HepG2 (cell line): ENCODE data around the gene STRN4. TPM values are rescaled to one million over a fixed set of nuclear protein-coding genes. Genes with fewer than 3 reads are reported as not detected.
A peak's percentile ranks its signal among the peaks of the same experiment; 100 is the strongest.
"Not testable (repeated sequence)": the region's sequence is repeated elsewhere in the genome, so short reads cannot be mapped to it uniquely, and the experiment has no call there.

ENCODE experiments used
- ATAC-seq: fragments of 200-7000 bp; cut with Tn5 transposase; 3 replicates; pipeline ENCODE4 v1.9.1; 2020; ENCODE audit warnings: mild to moderate bottlenecking, moderate library complexity
- BruUV-seq: library from RNA; stranded (reverse); fragments of 400-500 nt; replicated peaks from 2 replicates; lab custom pipeline; 2021; lab: Mats Ljungman, UMichigan
- CTCF ChIA-PET: fragments of 300-600 bp; formaldehyde crosslinking; extraction: SDS; loops from one replicate; lab custom pipeline; 2021; ENCODE audit warnings: low total read pairs, inconsistent platforms, low intra/inter-chr PET ratio; lab: Yijun Ruan, JAX
- POLR2A ChIA-PET: fragments of 350-600 bp; sonication (Branson Sonifier 250); formaldehyde crosslinking; loops from one replicate; lab custom pipeline; 2020; ENCODE audit warnings: antibody characterized with exemption, inconsistent platforms; lab: Yijun Ruan, JAX
- DNase-seq: peaks from one replicate; pipeline ENCODE4 v3.0.0-alpha.2; 2015; ENCODE audit warnings: low spot score
- FAIRE-seq: peaks from 3 replicates; lab custom pipeline; 2011; peaks lifted over from hg19 to GRCh38; lab: Jason Lieb, UNC
- H2AFZ ChIP-seq: one replicate; pipeline ENCODE4 v1.6.1; 2011; ENCODE audit warnings: low read length, inconsistent platforms
- H3K27ac ChIP-seq: fragments of 300-600 bp; 3 replicates; pipeline ENCODE4 v1.8.0; 2011; ENCODE audit warnings: mixed run types, mild to moderate bottlenecking, mixed read lengths, low read length, inconsistent platforms; ENCODE audit not compliant: insufficient read depth; ENCODE audit errors: extremely low read length
- H3K27me3 ChIP-seq, 2 experiments: fragments of 200-600 bp in 1 of 2; 2 replicates in 1 of 2; 3 replicates in 1 of 2; pipeline versions ENCODE4 v1.6.0 to v1.8.0; 2011; ENCODE audit warnings: low read length in 2 of 2, mild to moderate bottlenecking in 2 of 2, moderate library complexity in 2 of 2, inconsistent platforms in 1 of 2; ENCODE audit not compliant: insufficient read depth in 2 of 2, control insufficient read depth in 1 of 2
- H3K36me3 ChIP-seq, 2 experiments: fragments of 200-600 bp in 1 of 2; replicated peaks in 1 of 2; 2 replicates in 1 of 2; 3 replicates in 1 of 2; pipeline versions ENCODE4 v1.5.1 to v1.8.0; 2011; ENCODE audit warnings: low read length in 2 of 2, inconsistent platforms in 1 of 2; ENCODE audit not compliant: insufficient read depth in 2 of 2, control insufficient read depth in 1 of 2
- H3K4me1 ChIP-seq: 2 replicates; pipeline ENCODE4 v1.5.1; 2012; ENCODE audit warnings: low read length, inconsistent platforms; ENCODE audit not compliant: insufficient read depth
- H3K4me2 ChIP-seq: 2 replicates; pipeline ENCODE4 v1.6.0; 2011; ENCODE audit warnings: low read depth, low read length, inconsistent platforms
- H3K4me3 ChIP-seq, 3 experiments: fragments of 200-600 bp in 1 of 3; sonication (generic), shearing (Covaris generic) in 1 of 3; replicated peaks in 1 of 3; 2 replicates each; pipeline ENCODE4 v1.5.1; 2011 to 2016; ENCODE audit warnings: low read length in 3 of 3, inconsistent platforms in 2 of 3, low read depth in 2 of 3, mild to moderate bottlenecking in 2 of 3, control low read depth in 1 of 3, mixed read lengths in 1 of 3; ENCODE audit not compliant: insufficient read depth in 1 of 3
- H3K79me2 ChIP-seq: one replicate; pipeline ENCODE4 v1.6.1; 2011; ENCODE audit warnings: low read length, inconsistent platforms; ENCODE audit not compliant: insufficient read depth
- H3K9ac ChIP-seq: 2 replicates; pipeline ENCODE4 v1.6.0; 2011; ENCODE audit warnings: mild to moderate bottlenecking, low read depth, low read length, inconsistent platforms; ENCODE audit not compliant: insufficient read depth
- H3K9me3 ChIP-seq: 2 replicates; pipeline ENCODE4 v1.5.1; 2012; ENCODE audit warnings: mild to moderate bottlenecking, low read length
- H4K20me1 ChIP-seq: 2 replicates; pipeline ENCODE4 v1.6.0; 2011; ENCODE audit warnings: inconsistent platforms, mild to moderate bottlenecking, low read length, moderate library complexity; ENCODE audit not compliant: insufficient read depth
- EP300 ChIP-seq, 3 experiments: sonication (generic) in 1 of 3; formaldehyde crosslinking in 1 of 3; IDR thresholded peaks; 2 replicates each; pipeline versions ENCODE4 v1.5.1 to v1.6.1; 2011 to 2020; ENCODE audit warnings: low read depth in 2 of 3, low read length in 2 of 3, borderline replicate concordance in 1 of 3, improper control_type of control experiment in 1 of 3, mild to moderate bottlenecking in 1 of 3, missing genetic modification reagents in 1 of 3, moderate library complexity in 1 of 3
- FOXA1 ChIP-seq, 2 experiments: fragments of 450-650 bp in 1 of 2; sonication (generic) in 1 of 2; formaldehyde crosslinking in 1 of 2; IDR thresholded peaks; 2 replicates each; pipeline versions ENCODE4 v1.4.0 to v1.6.1; 2016 to 2020; ENCODE audit warnings: missing genetic modification reagents in 1 of 2
- KDM1A ChIP-seq: IDR thresholded peaks from 2 replicates; pipeline ENCODE4 v1.6.1; 2016; ENCODE audit warnings: missing compliant biosample characterization
- KDM2A ChIP-seq: sonication (generic); formaldehyde crosslinking; IDR thresholded peaks from 2 replicates; pipeline ENCODE4 v1.4.0; 2020; ENCODE audit warnings: low read depth, missing genetic modification reagents, borderline replicate concordance
- MBD4 ChIP-seq: IDR thresholded peaks from 2 replicates; pipeline ENCODE4 v1.6.1; 2012; ENCODE audit warnings: low read length, inconsistent platforms, borderline replicate concordance
- NCOR1 ChIP-seq: fragments of 200-600 bp; sonication (generic); IDR thresholded peaks from 2 replicates; pipeline ENCODE4 v1.7.0; 2017; ENCODE audit warnings: antibody characterized with exemption, low read length, borderline replicate concordance
- RAD51 ChIP-seq: fragments of 450-650 bp; IDR thresholded peaks from 2 replicates; pipeline ENCODE4 v1.6.1; 2016; ENCODE audit warnings: borderline replicate concordance
- SMYD3 ChIP-seq: sonication (generic); formaldehyde crosslinking; IDR thresholded peaks from 2 replicates; pipeline ENCODE4 v1.8.1; 2023; ENCODE audit warnings: mild to moderate bottlenecking, missing genetic modification reagents
- ZFP36L2 ChIP-seq: sonication (generic); formaldehyde crosslinking; IDR thresholded peaks from 2 replicates; pipeline ENCODE4 v1.4.0; 2020; ENCODE audit warnings: missing genetic modification reagents
- ZNF280B ChIP-seq: sonication (generic); formaldehyde crosslinking; IDR thresholded peaks from 2 replicates; pipeline ENCODE4 v1.5.0; 2020; ENCODE audit warnings: missing genetic modification reagents, mild to moderate bottlenecking, borderline replicate concordance
- ZNF33A ChIP-seq: sonication (generic); formaldehyde crosslinking; IDR thresholded peaks from 2 replicates; pipeline ENCODE4 v1.5.1; 2020; ENCODE audit warnings: missing genetic modification reagents, mild to moderate bottlenecking, moderate library complexity, borderline replicate concordance
- ZNF788 ChIP-seq: sonication (generic); formaldehyde crosslinking; IDR thresholded peaks from 2 replicates; pipeline ENCODE4 v1.5.0; 2020; ENCODE audit warnings: mild to moderate bottlenecking, missing genetic modification reagents, borderline replicate concordance
- whole genome bisulfite sequencing: methylation state at CpG from one replicate; pipeline ENCODE4 v1.1.6; 2017; ENCODE audit warnings: low lambda C conversion rate; 5-methylcytosine and 5-hydroxymethylcytosine counted together
- in situ Hi-C: cut with HindIII; loops from 2 replicates; pipeline ENCODE4 v1.10.0; 2017; ENCODE audit warnings: low pct_unique_long_range_greater_than_20kb; ENCODE audit not compliant: extremely low pct_ligation_motif_present
- intact Hi-C: fragments of 100-400 bp; cut with micrococcal nuclease; formaldehyde crosslinking; loops from one replicate; pipeline ENCODE4 v1.10.0; 2022; ENCODE audit not compliant: unreplicated experiment
- polyA plus RNA-seq, 8 experiments: library from polyadenylated mRNA; depleted of rRNA in 3 of 8; stranded (reverse) in 7 of 8; unstranded in 1 of 8; fragments of >200 nt; fragmentation: Illumina TruSeq in 4 of 8; extraction: Trizol in 4 of 8; gene quantifications; 2 replicates each; pipeline versions ENCODE4 v1.2.1 to v1.2.3, GENCODE V29; 2011 to 2016; ENCODE audit warnings: low read depth in 4 of 8, missing spikeins in 1 of 8, mixed read lengths in 1 of 8; ENCODE audit not compliant: insufficient read depth in 1 of 8
- total RNA-seq, 5 experiments: library from RNA; depleted of rRNA; stranded (reverse); fragments of >200 nt; fragmentation: Illumina TruSeq; extraction: Trizol; gene quantifications; 2 replicates each; pipeline ENCODE4 v1.2.3, GENCODE V29; 2016; ENCODE audit warnings: low read depth in 1 of 5
- TF ChIP-seq, protein P1 (sequence below): sonication (generic); formaldehyde crosslinking; IDR thresholded peaks from 2 replicates; pipeline ENCODE4 v1.5.1; 2020; ENCODE audit warnings: missing genetic modification reagents, mild to moderate bottlenecking, borderline replicate concordance

The STRN4 gene
- total and polyA plus RNA-seq, 2 of the 13 experiments (the other 11 are each of a cell fraction or from before 2014, with no cell fraction given) = 43.1 to 57.3 TPM

DNA sequence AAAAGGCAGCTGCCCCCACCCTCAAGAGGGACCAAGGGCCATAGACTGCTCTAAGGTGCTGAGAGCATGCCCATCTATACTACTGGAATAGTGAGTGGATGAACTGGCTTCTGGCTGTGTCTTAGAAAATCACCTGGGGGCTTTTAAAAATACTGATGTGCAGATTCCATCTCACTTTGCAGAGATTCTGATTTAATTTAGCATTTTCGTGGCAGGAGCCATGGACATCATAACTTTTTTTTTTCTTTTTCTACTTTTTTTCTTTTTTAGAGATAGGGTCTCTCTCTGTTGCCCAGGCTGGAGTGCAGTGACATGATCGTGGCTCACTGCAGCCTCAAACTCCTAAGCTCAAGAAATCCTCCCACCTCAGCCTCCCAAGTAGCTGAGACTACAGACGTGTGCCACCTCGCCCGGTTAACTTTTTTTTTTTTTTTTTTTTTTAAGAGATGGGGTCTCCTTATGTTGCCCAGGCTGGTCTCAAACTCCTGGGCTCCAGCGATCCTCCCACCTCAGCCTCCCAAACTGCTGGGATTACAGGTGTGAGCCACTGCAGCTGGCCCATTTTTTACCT is 33.4 kb downstream of the STRN4 start:
- in situ Hi-C loops, H3K4me3 ChIP-seq, CTCF ChIA-PET, H2AFZ ChIP-seq, FAIRE-seq, BruUV-seq, H3K9me3 ChIP-seq, H3K9ac ChIP-seq, H3K4me2 ChIP-seq, H3K27me3 ChIP-seq, H4K20me1 ChIP-seq, DNase-seq, H3K36me3 ChIP-seq, ATAC-seq, intact Hi-C loops: not testable (repeated sequence)
- Histone ChIP-seq H3K4me1 (peaks cover 12% of the 10 kb centered on the region), H3K27ac (peak overlapping the region; percentile 35), H3K79me2 (peaks cover 20% of the 10 kb centered on the region)
- POLR2A ChIA-PET = interaction anchor here (2.1 kb wide), 1 partner anchor 110 kb away, joined by 5 read pairs; no protein-coding TSS in a partner anchor
- WGBS = 91% methylated on average over 6 of the region's 6 CpGs

DNA sequence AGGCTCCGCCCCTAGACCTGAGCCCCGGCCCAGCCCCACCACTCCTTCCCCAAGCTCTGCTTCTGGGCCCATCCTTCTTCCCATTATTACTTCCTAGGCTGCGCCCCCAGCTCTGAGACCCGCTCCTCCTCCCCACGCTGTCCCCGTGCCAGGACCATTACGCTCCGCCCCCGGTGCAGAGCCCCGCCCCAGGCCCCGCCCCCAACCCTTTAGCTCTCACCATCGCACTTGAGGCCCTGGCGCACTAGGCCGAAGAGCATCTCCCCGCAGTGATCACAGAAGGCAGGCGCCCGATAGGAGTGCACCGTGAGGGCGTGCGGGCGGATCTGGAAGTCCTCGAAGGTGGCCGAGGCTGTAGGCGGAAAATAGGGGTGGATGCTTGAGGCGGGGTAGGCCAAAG is 35.6 kb downstream of the STRN4 start:
- DNase-seq = no peak
- Histone ChIP-seq H3K36me3 (peaks cover 2 to 10% of the 10 kb centered on the region in 2 experiments; a peak in 4 of 5 replicates), H3K4me3 (no peak overlapping the region), H3K9ac (no peak overlapping the region), H3K9me3 (no peaks in the 10 kb centered on the region), H3K4me2 (no peak overlapping the region), H3K79me2 (peaks cover 11% of the 10 kb centered on the region), H3K27me3 (no peaks in the 10 kb centered on the region; a peak in 1 of 5 replicates), H3K27ac (no peak overlapping the region), H3K4me1 (peaks cover 8% of the 10 kb centered on the region; the same call in 1 of the 2 replicates), H2AFZ (no peak overlapping the region), H4K20me1 (no peaks in the 10 kb centered on the region; the same call in 1 of the 2 replicates)
- FAIRE-seq = no peak
- POLR2A ChIA-PET = no interaction called here
- CTCF ChIA-PET = no interaction called here
- WGBS = 97% methylated on average over 25 of the region's 25 CpGs
- intact Hi-C loops = no loop called here
- in situ Hi-C loops = no loop called here
- ATAC-seq = no peak
- BruUV-seq = no TSS peak
- TF ChIP-seq KDM1A = no peak
- TF ChIP-seq MBD4 = no peak
- no peak for TF ChIP-seq ZFP36L2 (CRISPR knock-in tag)
- no peak for TF ChIP-seq EP300 (IDR thresholded peaks at IDR 0.05; ENCODE audit: low read depth in 2 of 2, low read length in 2 of 2)
- TF ChIP-seq EP300 (CRISPR knock-in tag; IDR thresholded peaks at IDR 0.05; ENCODE audit: borderline replicate concordance) = no peak
- TF ChIP-seq NCOR1 = no peak
- TF ChIP-seq RAD51 = no peak
- no peak for TF ChIP-seq ZNF33A (CRISPR knock-in tag)
- no peak for TF ChIP-seq SMYD3 (CRISPR knock-in tag)
- TF ChIP-seq, protein P1, sequence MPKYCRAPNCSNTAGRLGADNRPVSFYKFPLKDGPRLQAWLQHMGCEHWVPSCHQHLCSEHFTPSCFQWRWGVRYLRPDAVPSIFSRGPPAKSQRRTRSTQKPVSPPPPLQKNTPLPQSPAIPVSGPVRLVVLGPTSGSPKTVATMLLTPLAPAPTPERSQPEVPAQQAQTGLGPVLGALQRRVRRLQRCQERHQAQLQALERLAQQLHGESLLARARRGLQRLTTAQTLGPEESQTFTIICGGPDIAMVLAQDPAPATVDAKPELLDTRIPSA (CRISPR knock-in tag) = no peak
- TF ChIP-seq ZNF788 (CRISPR knock-in tag) = no peak
- TF ChIP-seq KDM2A (CRISPR knock-in tag) = no peak
- no peak for TF ChIP-seq FOXA1 (IDR thresholded peaks at IDR 0.05)
- TF ChIP-seq FOXA1 (CRISPR knock-in tag; IDR thresholded peaks at IDR 0.05) = no peak
- TF ChIP-seq ZNF280B = no peak
